Tibial nerve (tissue), 4 donors: ENCODE results near the gene AUTS2. TPM values are rescaled to one million over a fixed set of nuclear protein-coding genes. Genes with fewer than 3 reads are reported as not detected.

Source experiments
- DNase-seq, 2 donors: peaks; one replicate each; pipeline ENCODE4 v3.0.0-alpha.2; 2019; ENCODE audit warnings: low spot score in 2 of 2
- H3K27ac ChIP-seq, 4 donors: fragments of 200-600 bp; sonication (generic) in 3 of 4; one replicate each; pipeline ENCODE4 v1.5.1; 2017 to 2019; ENCODE audit warnings: mild to moderate bottlenecking in 1 of 4
- H3K27me3 ChIP-seq, 2 donors: fragments of 200-600 bp; sonication (generic) in 1 of 2; one replicate each; pipeline versions ENCODE4 v1.5.1 to v1.6.0; 2017 to 2019
- H3K36me3 ChIP-seq, 3 donors: fragments of 200-600 bp; sonication (generic); one replicate each; pipeline ENCODE4 v1.5.1; 2018 to 2019
- H3K4me1 ChIP-seq, 4 donors: fragments of 200-600 bp; sonication (generic) in 3 of 4; one replicate each; pipeline ENCODE4 v1.5.1; 2017 to 2019
- H3K4me3 ChIP-seq, 4 donors: fragments of 200-600 bp; sonication (generic) in 3 of 4; one replicate each; pipeline ENCODE4 v1.5.1; 2017 to 2019; ENCODE audit warnings: mild to moderate bottlenecking in 1 of 4, moderate library complexity in 1 of 4
- H3K9me3 ChIP-seq, 4 donors: fragments of 200-600 bp; sonication (generic) in 3 of 4; one replicate each; pipeline ENCODE4 v1.5.1; 2017 to 2019
- EP300 ChIP-seq, 2 donors: sonication (generic); formaldehyde crosslinking; IDR thresholded peaks; one replicate each; pipeline ENCODE4 v1.6.1; 2017; ENCODE audit warnings: antibody characterized with exemption in 2 of 2, mild to moderate bottlenecking in 1 of 2
- POLR2A ChIP-seq, 2 donors: fragments of 450-650 bp; IDR thresholded peaks; one replicate each; pipeline ENCODE4 v1.6.1; 2017; ENCODE audit warnings: antibody characterized with exemption in 2 of 2, mild to moderate bottlenecking in 2 of 2, moderate library complexity in 2 of 2
- WGBS, 2 donors: methylation state at CpG; one replicate each; pipeline ENCODE4 v1.1.5; 2018; 5-methylcytosine and 5-hydroxymethylcytosine counted together
- total RNA-seq, 4 donors: library from RNA; depleted of rRNA; stranded (reverse); fragments of >200 nt; gene quantifications; one replicate each; pipeline ENCODE4 v1.1.0, GENCODE V29; 2016
- TF ChIP-seq, protein P1 (sequence below), 5 experiments: fragments of 200-600 bp in 3 of 5; fragments of 450-650 bp in 2 of 5; sonication (generic) in 3 of 5; IDR thresholded peaks; one replicate each; pipeline ENCODE4 v1.5.1; 2016 to 2019; ENCODE audit warnings: antibody characterized with exemption in 5 of 5, mild to moderate bottlenecking in 3 of 5, moderate library complexity in 2 of 5

Gene AUTS2
- total RNA-seq, 4 donors from 2014 or later = 56.6 to 87.9 (median 71.6) TPM

DNA sequence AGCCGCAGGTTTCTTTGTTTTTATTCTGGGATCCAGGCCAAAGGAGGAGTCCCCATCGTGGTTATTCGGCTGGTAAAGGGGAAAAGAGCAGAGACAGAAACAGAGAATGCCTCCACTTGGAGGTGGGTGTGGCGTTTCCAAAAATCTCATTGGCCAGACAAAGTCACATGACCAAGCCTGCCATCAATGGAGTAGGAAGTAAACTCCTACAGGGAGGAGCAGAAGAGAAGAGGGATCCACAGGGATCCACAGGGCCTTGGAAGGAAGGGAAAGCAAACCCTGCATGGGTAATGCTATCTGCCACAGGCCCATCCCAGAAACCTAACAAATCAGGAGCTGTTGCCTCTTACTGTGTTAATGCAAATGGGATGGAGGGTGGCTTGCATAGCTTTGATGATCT, 1107.9 kb downstream of the AUTS2 start:
- peaks cover 0 to 39% (median 7%) of the 10 kb centered on the region in 4 donors for H3K4me1 ChIP-seq
- no peak overlapping the region for H3K4me3 ChIP-seq
- H3K36me3 ChIP-seq = no peaks in the 10 kb centered on the region
- no peak overlapping the region for H3K27ac ChIP-seq
- 73 to 77% methylated on average over 4 of the region's 4 CpGs for WGBS, 2 donors
- no peak for DNase-seq
- H3K9me3 ChIP-seq = no peaks in the 10 kb centered on the region
- no peaks in the 10 kb centered on the region for H3K27me3 ChIP-seq
- TF ChIP-seq, protein P1, sequence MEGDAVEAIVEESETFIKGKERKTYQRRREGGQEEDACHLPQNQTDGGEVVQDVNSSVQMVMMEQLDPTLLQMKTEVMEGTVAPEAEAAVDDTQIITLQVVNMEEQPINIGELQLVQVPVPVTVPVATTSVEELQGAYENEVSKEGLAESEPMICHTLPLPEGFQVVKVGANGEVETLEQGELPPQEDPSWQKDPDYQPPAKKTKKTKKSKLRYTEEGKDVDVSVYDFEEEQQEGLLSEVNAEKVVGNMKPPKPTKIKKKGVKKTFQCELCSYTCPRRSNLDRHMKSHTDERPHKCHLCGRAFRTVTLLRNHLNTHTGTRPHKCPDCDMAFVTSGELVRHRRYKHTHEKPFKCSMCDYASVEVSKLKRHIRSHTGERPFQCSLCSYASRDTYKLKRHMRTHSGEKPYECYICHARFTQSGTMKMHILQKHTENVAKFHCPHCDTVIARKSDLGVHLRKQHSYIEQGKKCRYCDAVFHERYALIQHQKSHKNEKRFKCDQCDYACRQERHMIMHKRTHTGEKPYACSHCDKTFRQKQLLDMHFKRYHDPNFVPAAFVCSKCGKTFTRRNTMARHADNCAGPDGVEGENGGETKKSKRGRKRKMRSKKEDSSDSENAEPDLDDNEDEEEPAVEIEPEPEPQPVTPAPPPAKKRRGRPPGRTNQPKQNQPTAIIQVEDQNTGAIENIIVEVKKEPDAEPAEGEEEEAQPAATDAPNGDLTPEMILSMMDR (IDR thresholded peaks at IDR 0.05) = no peak
- no peak for TF ChIP-seq EP300 (IDR thresholded peaks at IDR 0.05)
- no peak for TF ChIP-seq POLR2A (IDR thresholded peaks at IDR 0.05)

DNA sequence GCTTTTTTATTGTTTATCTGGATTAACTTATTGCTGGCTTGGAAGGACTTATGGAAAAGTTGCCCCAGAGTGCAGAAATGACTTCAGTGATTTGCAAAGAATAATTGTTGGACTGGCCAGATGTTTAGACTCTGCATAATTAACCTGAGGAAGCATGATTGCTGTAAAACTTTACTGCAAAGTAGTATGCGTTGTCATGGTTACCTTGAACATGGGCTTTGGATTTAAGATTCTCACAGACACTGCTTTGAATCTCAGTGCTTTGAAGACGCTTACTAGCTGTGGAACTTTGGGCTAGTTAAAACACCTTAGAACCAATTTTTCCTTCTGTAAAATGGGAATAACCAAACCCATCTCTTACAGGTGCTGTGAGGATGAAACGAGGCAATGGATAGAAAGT, 1108.4 kb downstream of the AUTS2 start:
- Histone ChIP-seq H3K9me3 (no peaks in the 10 kb centered on the region), H3K27me3 (no peaks in the 10 kb centered on the region), H3K36me3 (no peaks in the 10 kb centered on the region), H3K27ac (no peak overlapping the region), H3K4me3 (no peak overlapping the region), H3K4me1 (peaks cover 0 to 35% (median 8%) of the 10 kb centered on the region in 4 donors)
- no peak for DNase-seq
- WGBS, 2 donors = 95 to 98% methylated on average over 3 of the region's 3 CpGs
- TF ChIP-seq, protein P1 (IDR thresholded peaks at IDR 0.05) = no peak
- TF ChIP-seq EP300 (IDR thresholded peaks at IDR 0.05) = no peak
- no peak for TF ChIP-seq POLR2A (IDR thresholded peaks at IDR 0.05)

DNA sequence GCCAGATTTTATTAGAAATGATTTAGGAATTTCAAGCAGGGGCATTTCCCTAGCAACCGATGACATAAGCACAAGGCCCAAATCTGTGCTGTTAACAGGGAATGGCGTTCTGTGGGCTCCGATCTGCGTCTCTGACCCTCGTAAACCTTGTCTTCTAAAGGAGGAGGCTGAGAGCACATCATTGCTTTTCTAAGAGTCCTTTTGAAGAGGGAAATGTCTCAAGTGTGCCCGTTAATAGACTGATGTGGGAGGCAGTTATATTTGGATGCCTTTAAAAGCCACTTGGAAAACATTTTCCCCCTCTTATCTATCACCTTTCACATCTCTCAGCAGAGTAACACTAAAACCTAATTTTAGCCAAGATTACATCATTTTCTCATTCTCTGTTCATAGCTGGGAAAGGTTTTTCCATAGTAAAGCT, 1109.6 kb downstream of the AUTS2 start:
- TF ChIP-seq EP300 (IDR thresholded peaks at IDR 0.05) (no peak), POLR2A (IDR thresholded peaks at IDR 0.05) (no peak)
- TF ChIP-seq, protein P1 (IDR thresholded peaks at IDR 0.05) = no peak
- Histone ChIP-seq H3K27me3 (no peaks in the 10 kb centered on the region), H3K27ac (no peak overlapping the region), H3K36me3 (no peaks in the 10 kb centered on the region), H3K9me3 (no peaks in the 10 kb centered on the region), H3K4me1 (peaks cover 0 to 28% (median 8%) of the 10 kb centered on the region in 4 donors), H3K4me3 (no peak overlapping the region)
- WGBS, 2 donors = 59 to 68% methylated on average over 6 of the region's 6 CpGs
- DNase-seq = no peak

DNA sequence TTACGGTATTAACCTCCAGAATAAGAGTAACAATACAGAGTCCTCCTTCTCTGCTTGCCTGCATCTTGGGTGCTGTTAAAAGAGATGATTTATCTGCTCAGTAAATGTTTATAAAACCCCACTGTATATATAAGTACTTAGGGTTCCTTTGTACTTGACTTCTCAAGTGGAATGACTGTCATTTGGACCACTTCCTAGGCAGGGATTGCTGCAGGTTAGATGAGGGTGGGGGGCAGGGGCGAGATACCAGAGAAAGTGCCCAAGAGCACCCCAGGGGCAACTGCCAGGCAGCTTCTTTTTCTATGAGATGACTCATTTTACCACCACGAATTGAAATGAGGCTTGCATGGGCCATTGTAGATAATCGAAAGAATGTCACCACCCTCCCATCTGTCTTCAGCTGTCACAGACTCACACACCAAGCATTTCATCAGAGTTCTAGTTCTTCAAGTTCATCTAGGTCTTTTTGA, 1111.8 kb downstream of the AUTS2 start:
- TF ChIP-seq, protein P1 (IDR thresholded peaks at IDR 0.05) = no peak
- TF ChIP-seq POLR2A (IDR thresholded peaks at IDR 0.05) (no peak), EP300 (IDR thresholded peaks at IDR 0.05) (no peak)
- no peak for DNase-seq
- WGBS, 2 donors = 39 to 50% methylated on average over 4 of the region's 4 CpGs
- Histone ChIP-seq H3K4me3 (no peak overlapping the region), H3K27me3 (no peaks in the 10 kb centered on the region), H3K27ac (no peak overlapping the region), H3K9me3 (peaks cover 0 to 17% (median 2%) of the 10 kb centered on the region in 4 donors), H3K36me3 (no peaks in the 10 kb centered on the region), H3K4me1 (peaks cover 0 to 15% (median 7%) of the 10 kb centered on the region in 4 donors)

DNA sequence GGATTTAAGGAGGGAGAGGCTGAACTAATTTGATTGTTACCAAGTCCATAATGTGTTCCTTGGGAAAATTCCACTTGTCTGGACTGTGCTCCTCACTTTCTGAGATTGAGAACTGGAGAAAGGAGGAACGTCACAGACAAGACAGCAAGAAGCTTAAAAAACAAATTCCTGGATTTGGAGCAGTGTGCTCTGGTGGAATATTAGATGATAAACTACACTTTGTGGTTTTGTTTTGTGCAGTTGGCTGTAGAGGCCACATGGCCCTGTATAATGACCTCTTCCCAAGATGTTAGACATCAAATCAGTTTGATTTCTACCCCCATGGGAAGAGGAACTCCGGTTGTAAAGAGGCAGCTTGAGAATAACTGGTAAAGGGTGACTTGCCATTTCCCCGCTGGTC, 1112.4 kb downstream of the AUTS2 start:
- no peak for DNase-seq
- H3K4me1 ChIP-seq = peaks cover 0 to 15% (median 7%) of the 10 kb centered on the region in 4 donors
- H3K4me3 ChIP-seq = no peak overlapping the region
- H3K27me3 ChIP-seq = no peaks in the 10 kb centered on the region
- H3K9me3 ChIP-seq = peaks cover 0 to 17% (median 2%) of the 10 kb centered on the region in 4 donors
- H3K27ac ChIP-seq = no peak overlapping the region
- no peaks in the 10 kb centered on the region for H3K36me3 ChIP-seq
- TF ChIP-seq, protein P1 (IDR thresholded peaks at IDR 0.05) = no peak
- TF ChIP-seq POLR2A (IDR thresholded peaks at IDR 0.05) = no peak
- TF ChIP-seq EP300 (IDR thresholded peaks at IDR 0.05) = no peak
- 63 to 73% methylated on average over 3 of the region's 3 CpGs for WGBS, 2 donors
